ENCODE data around the gene AHDC1. TPM values are rescaled to one million over a fixed set of nuclear protein-coding genes. Genes with fewer than 3 reads are reported as not detected.

Gene AHDC1
- total RNA-seq, 5 donors from 2014 or later (not counting 1 experiment from before 2014, with no cell fraction given) = 21.9 to 26.4 (median 23.1) TPM

DNA sequence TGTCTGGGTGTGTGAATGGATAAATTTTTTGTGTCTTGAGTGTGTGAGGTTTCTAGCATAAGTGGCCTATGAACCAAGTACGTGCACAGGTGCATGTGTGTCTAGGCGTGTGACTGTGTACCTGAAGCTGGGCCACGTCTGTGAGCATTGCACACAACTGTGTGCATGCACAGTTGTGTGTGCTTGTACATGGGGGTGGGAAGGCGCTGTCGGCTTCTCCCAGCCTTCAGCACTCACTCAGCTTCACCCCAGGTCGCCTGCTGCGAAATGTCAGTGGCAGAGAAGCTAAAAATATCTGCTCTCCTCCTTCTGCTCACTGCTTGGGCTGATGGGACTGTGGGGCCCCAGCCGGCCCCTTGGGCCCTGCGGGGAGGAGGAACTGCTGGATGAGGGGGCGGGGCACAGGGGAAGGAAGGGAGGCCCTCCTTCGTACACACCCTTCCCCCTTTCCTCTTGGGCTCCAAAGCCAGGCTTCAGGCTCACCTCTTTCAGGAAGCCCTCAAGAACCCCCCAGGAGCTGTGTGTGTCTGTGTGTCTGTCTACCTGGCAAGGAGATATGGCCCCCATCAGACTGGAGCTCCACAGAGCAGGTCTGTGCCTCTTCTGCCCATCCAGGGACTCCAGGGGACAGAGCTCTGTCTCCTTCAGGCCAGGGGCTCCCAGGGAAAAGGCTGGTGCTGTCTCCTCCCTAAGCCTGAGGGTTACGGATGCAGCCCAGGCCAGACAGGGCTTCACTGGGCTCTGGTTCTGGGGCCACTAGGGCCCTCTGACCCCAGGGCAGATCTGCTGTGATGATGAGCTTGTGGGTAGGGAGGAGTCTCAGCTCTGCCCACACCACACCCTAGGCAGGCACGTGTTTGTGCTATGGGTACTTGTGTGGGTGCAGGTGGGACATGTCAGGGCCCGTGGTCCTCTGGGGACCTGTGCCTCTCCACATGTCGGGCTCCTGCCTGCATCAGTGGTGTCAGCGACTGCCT, 78.4 kb downstream of the AHDC1 start:
- ChIA-PET CTCF (interaction anchor here in 1 of 2 donors (0.5 to 0.7 kb wide), 5 partner anchors 35 to 95 kb away, joined by 3 to 5 read pairs (median 3); partner anchors contain the start of gene WASF2), POLR2A (interaction anchor here (0.5 to 0.6 kb wide), 2 partner anchors 20 to 670 kb away, joined by 3 read pairs; no protein-coding TSS in a partner anchor)
- peak overlapping the region; percentile 68 for H3K27ac ChIP-seq (ENCODE audit: low read length)
- Mint-ChIP-seq H3K36me3 (no peaks in the 10 kb centered on the region), H3K4me1 (peaks cover 75 to 79% (median 78%) of the 10 kb centered on the region in 3 donors), H3K27ac (peak overlapping the region; percentile 98 to 99), H3K27me3 (no peaks in the 10 kb centered on the region), H3K9me3 (no peaks in the 10 kb centered on the region), H3K4me3 (peak overlapping the region; percentile 51 to 94 (median 61))
- WGBS (ENCODE audit: insufficient coverage) = 52% methylated on average over 5 of the region's 16 CpGs
- H3K27me3 ChIP-seq (replicated peaks in 1 of 2; ENCODE audit: control insufficient read depth in 2 of 2, extremely low read depth in 1 of 2, insufficient read depth in 2 of 2, low read length in 1 of 2) = peaks cover 0 to 16% of the 10 kb centered on the region in 2 experiments
- H3K4me1 ChIP-seq (ENCODE audit: control insufficient read depth in 1 of 2, extremely low read depth in 1 of 2, insufficient read depth in 2 of 2, low read length in 2 of 2) = peaks cover 44 to 84% of the 10 kb centered on the region in 2 experiments
- peak overlapping the region; percentile 39 to 60 for H3K4me3 ChIP-seq (ENCODE audit: control insufficient read depth in 1 of 2, extremely low read depth in 1 of 2, low read length in 1 of 2)
- peak in 29 of 35 experiments; percentile 15 to 61 (median 32) for DNase-seq
- H3K36me3 ChIP-seq (ENCODE audit: control insufficient read depth in 2 of 2, extremely low read depth in 1 of 2, insufficient read depth in 1 of 2, low read length in 1 of 2) = no peaks in the 10 kb centered on the region
- no peaks in the 10 kb centered on the region for H3K9me3 ChIP-seq
- peak in 3 of 4 experiments; percentile 28 for ATAC-seq (replicated peaks in 1 of 4)

GRCh38 chr1:27523337-27524020, 80.5 kb downstream of the AHDC1 start:
- H3K36me3 ChIP-seq (ENCODE audit: control insufficient read depth in 2 of 2, extremely low read depth in 1 of 2, insufficient read depth in 1 of 2, low read length in 1 of 2) = no peaks in the 10 kb centered on the region
- CTCF ChIA-PET = interaction anchor here (0.5 to 1.9 kb wide), 7 partner anchors 24 to 139 kb away, joined by 3 to 9 read pairs (median 5); no protein-coding TSS in a partner anchor
- POLR2A ChIA-PET = interaction anchor here in 1 of 2 donors (0.8 kb wide), 1 partner anchor 47 kb away, joined by 3 read pairs; no protein-coding TSS in a partner anchor
- peaks cover 56 to 94% of the 10 kb centered on the region in 2 experiments for H3K4me1 ChIP-seq (ENCODE audit: control insufficient read depth in 1 of 2, extremely low read depth in 1 of 2, insufficient read depth in 2 of 2, low read length in 2 of 2)
- H3K27ac Mint-ChIP-seq = peak overlapping the region; percentile 98 to 99
- no peaks in the 10 kb centered on the region for H3K9me3 Mint-ChIP-seq
- peak overlapping the region; percentile 90 to 97 (median 94) for H3K4me3 Mint-ChIP-seq
- no peaks in the 10 kb centered on the region for H3K36me3 Mint-ChIP-seq
- no peaks in the 10 kb centered on the region for H3K9me3 ChIP-seq
- no peak for ATAC-seq (replicated peaks in 1 of 4)
- H3K27ac ChIP-seq (ENCODE audit: low read length) = peak overlapping the region; percentile 72
- peak in 1 of 35 experiments; percentile 16 for DNase-seq
- H3K4me3 ChIP-seq (ENCODE audit: control insufficient read depth in 1 of 2, extremely low read depth in 1 of 2, low read length in 1 of 2) = peak overlapping the region; percentile 55 to 84
- no peaks in the 10 kb centered on the region for H3K27me3 Mint-ChIP-seq
- H3K4me1 Mint-ChIP-seq = peaks cover 77 to 79% (median 79%) of the 10 kb centered on the region in 3 donors
- 59% methylated on average over 3 of the region's 8 CpGs for WGBS (ENCODE audit: insufficient coverage)
- peaks cover 0 to 13% of the 10 kb centered on the region in 2 experiments for H3K27me3 ChIP-seq (replicated peaks in 1 of 2; ENCODE audit: control insufficient read depth in 2 of 2, extremely low read depth in 1 of 2, insufficient read depth in 2 of 2, low read length in 1 of 2)

DNA sequence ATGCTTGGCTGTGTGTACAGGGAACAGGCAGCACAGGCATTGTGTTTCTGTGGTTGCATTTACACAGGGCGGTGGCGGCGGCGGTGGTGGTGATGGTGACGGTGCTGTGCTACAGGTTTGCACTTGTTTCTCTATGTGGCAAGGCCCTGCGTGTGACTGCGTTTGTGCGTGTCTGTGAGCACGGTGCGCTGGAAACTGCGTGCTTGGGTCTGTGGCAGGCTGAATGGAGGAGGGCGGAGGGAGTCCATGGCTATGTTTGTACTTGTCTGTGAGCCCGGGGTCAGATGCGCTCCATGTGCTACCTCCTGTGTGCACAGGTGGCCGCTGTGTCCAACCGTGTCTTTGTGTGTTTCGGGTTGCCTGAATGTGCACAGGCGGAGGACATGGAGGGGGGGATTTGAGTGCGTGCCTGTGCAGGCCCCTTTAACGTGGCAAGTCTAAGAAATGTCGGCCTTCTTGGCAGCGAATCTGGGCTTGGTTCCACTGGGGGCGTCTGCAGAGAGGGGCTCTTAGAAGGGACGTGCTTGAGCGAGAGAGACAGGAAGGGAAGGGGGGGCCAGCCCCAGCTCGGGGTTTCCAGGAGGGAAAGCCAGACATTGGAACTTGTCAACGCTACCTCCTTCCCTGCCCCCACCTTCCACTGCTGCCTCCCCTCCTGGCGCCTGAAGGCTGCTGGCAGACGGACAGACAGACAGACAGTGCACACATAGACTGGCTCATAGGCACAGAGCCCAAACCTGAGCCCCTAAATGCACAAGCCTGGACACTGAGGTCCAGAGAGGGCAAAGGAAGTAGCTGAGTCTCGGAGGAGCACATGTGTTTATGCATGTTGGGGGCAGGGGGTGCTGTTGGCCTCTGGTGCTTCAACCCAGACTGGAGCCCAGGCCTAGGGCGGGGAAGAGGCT, 81.3 kb downstream of the AHDC1 start:
- peak overlapping the region; percentile 98 to 99 for H3K27ac Mint-ChIP-seq
- Histone ChIP-seq H3K27ac (ENCODE audit: low read length) (peak overlapping the region; percentile 72), H3K36me3 (ENCODE audit: control insufficient read depth in 2 of 2, extremely low read depth in 1 of 2, insufficient read depth in 1 of 2, low read length in 1 of 2) (no peaks in the 10 kb centered on the region), H3K27me3 (replicated peaks in 1 of 2; ENCODE audit: control insufficient read depth in 2 of 2, extremely low read depth in 1 of 2, insufficient read depth in 2 of 2, low read length in 1 of 2) (peaks cover 0 to 12% of the 10 kb centered on the region in 2 experiments), H3K4me3 (ENCODE audit: control insufficient read depth in 1 of 2, extremely low read depth in 1 of 2, low read length in 1 of 2) (peak overlapping the region; percentile 55 to 84), H3K4me1 (ENCODE audit: control insufficient read depth in 1 of 2, extremely low read depth in 1 of 2, insufficient read depth in 2 of 2, low read length in 2 of 2) (peaks cover 59 to 96% of the 10 kb centered on the region in 2 experiments), H3K9me3 (no peaks in the 10 kb centered on the region)
- H3K27me3 Mint-ChIP-seq = no peaks in the 10 kb centered on the region
- H3K9me3 Mint-ChIP-seq = no peaks in the 10 kb centered on the region
- POLR2A ChIA-PET = interaction anchor here in 1 of 2 donors (0.8 kb wide), 1 partner anchor 48 kb away, joined by 3 read pairs; no protein-coding TSS in a partner anchor
- peaks cover 80 to 84% (median 82%) of the 10 kb centered on the region in 3 donors for H3K4me1 Mint-ChIP-seq
- H3K36me3 Mint-ChIP-seq = no peaks in the 10 kb centered on the region
- CTCF ChIA-PET = interaction anchor here (0.5 to 1.9 kb wide), 7 partner anchors 23 to 140 kb away, joined by 3 to 9 read pairs (median 5); no protein-coding TSS in a partner anchor
- ATAC-seq (replicated peaks in 1 of 4) (peak; percentile 50 to 71 (median 54)), DNase-seq (peak; percentile 54 to 86 (median 71))
- peak overlapping the region; percentile 90 to 97 (median 94) for H3K4me3 Mint-ChIP-seq
- 13% methylated on average over 25 of the region's 31 CpGs for WGBS (ENCODE audit: insufficient coverage)

DNA sequence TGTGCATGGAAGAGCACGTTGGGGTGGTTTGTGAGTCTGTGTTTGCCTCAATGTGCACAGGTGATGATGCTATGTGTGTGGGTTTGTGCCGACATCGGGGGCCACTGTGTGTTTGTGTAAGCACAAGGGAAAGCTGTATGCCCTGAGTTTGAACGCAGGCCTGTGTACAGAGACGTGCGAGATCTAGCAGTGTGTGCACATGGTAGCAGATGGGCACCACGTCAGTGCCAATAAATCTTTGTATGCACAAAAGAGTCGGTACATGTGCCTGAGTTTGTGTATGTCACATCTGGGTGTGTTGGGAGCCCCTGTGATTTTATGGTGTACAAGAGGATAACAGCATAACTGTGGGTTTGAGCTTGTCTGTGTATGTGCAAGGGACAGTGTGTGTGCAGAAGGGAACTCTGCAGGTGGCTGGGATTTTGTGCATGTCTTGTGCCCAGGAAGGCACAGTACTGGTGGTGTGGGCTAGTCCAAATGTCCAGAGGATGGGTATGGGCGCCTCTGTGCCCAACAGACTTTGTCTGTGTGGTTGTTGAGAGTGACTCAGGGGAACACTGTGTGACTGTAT, 82.0 kb downstream of the AHDC1 start:
- peak overlapping the region; percentile 55 to 84 for H3K4me3 ChIP-seq (ENCODE audit: control insufficient read depth in 1 of 2, extremely low read depth in 1 of 2, low read length in 1 of 2)
- peak; percentile 6 to 19 (median 10) for ATAC-seq (replicated peaks in 1 of 4)
- DNase-seq = peak in 4 of 35 experiments; percentile 9 to 42 (median 28)
- no peaks in the 10 kb centered on the region for H3K9me3 Mint-ChIP-seq
- peak overlapping the region; percentile 98 to 99 for H3K27ac Mint-ChIP-seq
- H3K4me1 ChIP-seq (ENCODE audit: control insufficient read depth in 1 of 2, extremely low read depth in 1 of 2, insufficient read depth in 2 of 2, low read length in 2 of 2) = peaks cover 60 to 91% of the 10 kb centered on the region in 2 experiments
- peak overlapping the region; percentile 90 to 97 (median 94) for H3K4me3 Mint-ChIP-seq
- CTCF ChIA-PET = interaction anchor here in 1 of 2 donors (0.6 to 1.3 kb wide), 3 partner anchors 32 to 63 kb away, joined by 3 to 5 read pairs (median 4); partner anchors contain the start of gene WASF2
- peak overlapping the region; percentile 72 for H3K27ac ChIP-seq (ENCODE audit: low read length)
- H3K27me3 Mint-ChIP-seq = no peaks in the 10 kb centered on the region
- H3K4me1 Mint-ChIP-seq = peaks cover 78 to 89% (median 80%) of the 10 kb centered on the region in 3 donors
- H3K36me3 Mint-ChIP-seq = no peaks in the 10 kb centered on the region
- POLR2A ChIA-PET = no interaction called here
- peaks cover 0 to 6% of the 10 kb centered on the region in 2 experiments for H3K27me3 ChIP-seq (replicated peaks in 1 of 2; ENCODE audit: control insufficient read depth in 2 of 2, extremely low read depth in 1 of 2, insufficient read depth in 2 of 2, low read length in 1 of 2)
- no peaks in the 10 kb centered on the region for H3K9me3 ChIP-seq
- no peaks in the 10 kb centered on the region for H3K36me3 ChIP-seq (ENCODE audit: control insufficient read depth in 2 of 2, extremely low read depth in 1 of 2, insufficient read depth in 1 of 2, low read length in 1 of 2)
- 24% methylated on average over 9 of the region's 9 CpGs for WGBS (ENCODE audit: insufficient coverage)

GRCh38 chr1:27521336-27521831, 82.6 kb downstream of the AHDC1 start:
- Mint-ChIP-seq H3K9me3 (no peaks in the 10 kb centered on the region), H3K4me1 (peaks cover 73 to 85% (median 74%) of the 10 kb centered on the region in 3 donors), H3K27ac (peak overlapping the region; percentile 98 to 99), H3K27me3 (no peaks in the 10 kb centered on the region), H3K36me3 (no peaks in the 10 kb centered on the region), H3K4me3 (peak overlapping the region; percentile 90 to 97 (median 94))
- DNase-seq = peak; percentile 27 to 70 (median 52)
- ATAC-seq (replicated peaks in 1 of 4) = peak; percentile 32 to 38 (median 34)
- Histone ChIP-seq H3K4me3 (ENCODE audit: control insufficient read depth in 1 of 2, extremely low read depth in 1 of 2, low read length in 1 of 2) (peak overlapping the region; percentile 55 to 84), H3K9me3 (no peaks in the 10 kb centered on the region), H3K4me1 (ENCODE audit: control insufficient read depth in 1 of 2, extremely low read depth in 1 of 2, insufficient read depth in 2 of 2, low read length in 2 of 2) (peaks cover 55 to 85% of the 10 kb centered on the region in 2 experiments), H3K36me3 (ENCODE audit: control insufficient read depth in 2 of 2, extremely low read depth in 1 of 2, insufficient read depth in 1 of 2, low read length in 1 of 2) (no peaks in the 10 kb centered on the region), H3K27ac (ENCODE audit: low read length) (peak overlapping the region; percentile 72), H3K27me3 (replicated peaks in 1 of 2; ENCODE audit: control insufficient read depth in 2 of 2, extremely low read depth in 1 of 2, insufficient read depth in 2 of 2, low read length in 1 of 2) (peaks cover 0 to 2% of the 10 kb centered on the region in 2 experiments)
- ChIA-PET POLR2A (no interaction called here), CTCF (interaction anchor here (0.5 to 1.3 kb wide), 4 partner anchors 31 to 93 kb away, joined by 3 to 5 read pairs (median 4); partner anchors contain the start of gene WASF2 (in 1 of the 2))
- WGBS (ENCODE audit: insufficient coverage) = 8% methylated on average over 16 of the region's 20 CpGs

Measured in T-cell (primary cell).